RWPE1 (cell line): ENCODE measurements around the gene NDUFS1.

Source experiments
- CTCF ChIA-PET: fragments of 350-600 bp; sonication (Branson Sonifier 250); formaldehyde crosslinking; extraction: SDS; loops from one replicate; lab custom pipeline; 2021; lab: Yijun Ruan, JAX
- POLR2A ChIA-PET: fragments of 400-600 bp; formaldehyde crosslinking; extraction: SDS; loops from one replicate; lab custom pipeline; 2020; ENCODE audit warnings: antibody characterized with exemption; ENCODE audit not compliant: low non-redundant PET; lab: Yijun Ruan, JAX
- DNase-seq: peaks from one replicate; pipeline ENCODE4 v3.0.0; 2012; ENCODE audit warnings: low spot score
- H3K27ac ChIP-seq: fragments of 450-650 bp; 2 replicates; pipeline ENCODE4 v1.5.1; 2017
- TF ChIP-seq, protein P1 (sequence below): fragments of 450-650 bp; conservative IDR thresholded peaks from 2 replicates; pipeline ENCODE4 v1.5.1; 2017; ENCODE audit warnings: low read depth, mild to moderate bottlenecking

Gene NDUFS1

GRCh38 chr2:206092297-206092696 lies 66.9 kb downstream of the NDUFS1 start:
- DNase-seq, result no peak
- no peak overlapping the region for H3K27ac ChIP-seq
- TF ChIP-seq, protein P1, sequence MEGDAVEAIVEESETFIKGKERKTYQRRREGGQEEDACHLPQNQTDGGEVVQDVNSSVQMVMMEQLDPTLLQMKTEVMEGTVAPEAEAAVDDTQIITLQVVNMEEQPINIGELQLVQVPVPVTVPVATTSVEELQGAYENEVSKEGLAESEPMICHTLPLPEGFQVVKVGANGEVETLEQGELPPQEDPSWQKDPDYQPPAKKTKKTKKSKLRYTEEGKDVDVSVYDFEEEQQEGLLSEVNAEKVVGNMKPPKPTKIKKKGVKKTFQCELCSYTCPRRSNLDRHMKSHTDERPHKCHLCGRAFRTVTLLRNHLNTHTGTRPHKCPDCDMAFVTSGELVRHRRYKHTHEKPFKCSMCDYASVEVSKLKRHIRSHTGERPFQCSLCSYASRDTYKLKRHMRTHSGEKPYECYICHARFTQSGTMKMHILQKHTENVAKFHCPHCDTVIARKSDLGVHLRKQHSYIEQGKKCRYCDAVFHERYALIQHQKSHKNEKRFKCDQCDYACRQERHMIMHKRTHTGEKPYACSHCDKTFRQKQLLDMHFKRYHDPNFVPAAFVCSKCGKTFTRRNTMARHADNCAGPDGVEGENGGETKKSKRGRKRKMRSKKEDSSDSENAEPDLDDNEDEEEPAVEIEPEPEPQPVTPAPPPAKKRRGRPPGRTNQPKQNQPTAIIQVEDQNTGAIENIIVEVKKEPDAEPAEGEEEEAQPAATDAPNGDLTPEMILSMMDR, result no peak
- ChIA-PET POLR2A (no interaction called here), CTCF (interaction anchor here (0.7 kb wide), 1 partner anchor 167 kb away, joined by 3 read pairs; no protein-coding TSS in a partner anchor)

DNA sequence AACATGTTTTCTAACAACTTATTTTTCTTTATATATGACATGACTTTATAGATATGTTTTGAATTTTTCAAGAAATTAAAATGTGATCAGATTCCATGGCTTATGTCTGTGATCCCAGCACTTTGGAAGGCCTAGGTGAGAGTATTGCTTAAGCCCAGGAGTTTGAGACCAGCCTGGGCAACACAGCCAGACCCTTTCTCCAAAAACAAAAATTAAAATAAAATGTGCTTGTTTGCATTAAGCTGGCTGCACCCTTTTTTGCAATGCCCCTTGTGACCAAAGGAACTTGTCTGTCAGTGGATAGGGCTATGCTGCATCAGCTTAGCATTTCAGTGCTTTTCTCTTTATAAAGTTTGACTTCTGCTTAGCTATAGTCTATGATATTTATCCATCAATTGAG lies 71.0 kb downstream of the NDUFS1 start:
- TF ChIP-seq, protein P1, result no peak
- no peak for DNase-seq
- ChIA-PET POLR2A (no interaction called here), CTCF (no interaction called here)
- no peak overlapping the region for H3K27ac ChIP-seq

- no peak for DNase-seq
- no peak overlapping the region for H3K27ac ChIP-seq
- ChIA-PET POLR2A (no interaction called here), CTCF (interaction anchor here (0.6 to 1.0 kb wide), 4 partner anchors 10 to 1940 kb away, joined by 3 to 5 read pairs (median 3); no protein-coding TSS in a partner anchor)
- TF ChIP-seq, protein P1, result no peak
Observed at GRCh38 chr2:206086716-206087350, 72.4 kb downstream of the NDUFS1 start.

- ChIA-PET CTCF (interaction anchor here (0.6 to 1.0 kb wide), 2 partner anchors 31 to 63 kb away, joined by 3 read pairs; no protein-coding TSS in a partner anchor), POLR2A (no interaction called here)
- TF ChIP-seq, protein P1, result peak; percentile 69
- H3K27ac ChIP-seq, result peak within 1 kb of the TSS; percentile 98
- DNase-seq, result peak; percentile 76
Observed at GRCh38 chr2:206085742-206086445, 73.3 kb downstream of the NDUFS1 start, which contains the start of gene INO80D. INO80D (minus strand) TSS chr2:206086174; CDS start chr2:206063016, 23,158 bp downstream.

GRCh38 chr2:206084870-206085741 lies 74.1 kb downstream of the NDUFS1 start:
- no peak for DNase-seq
- POLR2A ChIA-PET, result interaction anchor here (0.7 kb wide), 1 partner anchor 87 kb away, joined by 3 read pairs; no protein-coding TSS in a partner anchor
- H3K27ac ChIP-seq, result peak overlapping the region; percentile 98
- CTCF ChIA-PET, result no interaction called here
- TF ChIP-seq, protein P1, result no peak

DNA sequence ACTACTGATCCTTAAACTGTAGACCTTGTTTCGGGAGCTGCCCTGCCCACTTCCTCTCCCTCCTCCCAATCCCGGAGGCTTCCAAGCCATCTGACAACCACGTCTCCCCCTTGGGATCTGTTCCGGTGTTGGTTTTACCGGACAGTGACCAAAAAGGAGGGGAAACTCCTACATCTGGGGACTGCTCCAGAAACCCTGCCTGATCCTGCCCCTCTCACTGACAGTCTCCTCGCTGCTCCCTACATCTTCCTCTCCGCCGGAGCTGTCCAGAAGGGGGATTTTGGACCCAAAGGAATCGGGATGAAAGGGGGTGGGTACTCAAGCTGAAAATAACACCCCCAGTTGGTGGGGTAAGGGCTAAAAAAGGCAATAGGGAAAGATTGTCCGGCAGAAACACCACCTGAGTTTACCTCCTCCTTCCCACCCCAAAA lies 74.8 kb downstream of the NDUFS1 start:
- peak overlapping the region; percentile 98 for H3K27ac ChIP-seq
- TF ChIP-seq, protein P1, result no peak
- ChIA-PET POLR2A (interaction anchor here (0.7 kb wide), 1 partner anchor 86 kb away, joined by 3 read pairs; no protein-coding TSS in a partner anchor), CTCF (interaction anchor here (0.7 kb wide), 1 partner anchor 31 kb away, joined by 3 read pairs; no protein-coding TSS in a partner anchor)
- peak; percentile 68 for DNase-seq
